Prostate gland (tissue), 2 donors: ENCODE data around the gene MLN. TPM values are rescaled to one million over a fixed set of nuclear protein-coding genes. Genes with fewer than 3 reads are reported as not detected.

Experiments
- DNase-seq: peaks from one replicate; pipeline ENCODE4 v3.0.0-alpha.2; 2019; ENCODE audit warnings: low spot score
- H3K27ac ChIP-seq, 2 donors: fragments of 200-600 bp; sonication (generic); 2 replicates each; pipeline ENCODE4 v1.5.1; 2017 to 2019
- H3K27me3 ChIP-seq: fragments of 200-600 bp; sonication (generic); replicated peaks from 2 replicates; pipeline ENCODE4 v1.5.1; 2019; ENCODE audit not compliant: insufficient read depth
- H3K36me3 ChIP-seq, 2 donors: fragments of 200-600 bp; sonication (generic); 1 replicate in 1 of 2; 2 replicates in 1 of 2; pipeline versions ENCODE4 v1.5.1 to v1.8.1; 2017 to 2019
- H3K4me1 ChIP-seq: fragments of 200-600 bp; sonication (generic); replicated peaks from 2 replicates; pipeline ENCODE4 v1.5.1; 2019
- H3K4me3 ChIP-seq, 2 donors: fragments of 200-600 bp; sonication (generic); 2 replicates each; pipeline ENCODE4 v1.5.1; 2017 to 2019
- H3K9me3 ChIP-seq: fragments of 200-600 bp; sonication (generic); 2 replicates; pipeline ENCODE4 v1.5.1; 2017
- POLR2A ChIP-seq: fragments of 450-650 bp; IDR thresholded peaks from one replicate; pipeline ENCODE4 v1.6.1; 2016; ENCODE audit warnings: antibody characterized with exemption, mild to moderate bottlenecking
- POLR2AphosphoS5 ChIP-seq: sonication (generic); formaldehyde crosslinking; IDR thresholded peaks from one replicate; pipeline ENCODE4 v1.6.1; 2017; ENCODE audit warnings: antibody characterized with exemption
- WGBS: methylation state at CpG from one replicate; pipeline ENCODE4 v1.1.5; 2018; 5-methylcytosine and 5-hydroxymethylcytosine counted together
- intact Hi-C: fragments of 100-400 bp; cut with DNase I; formaldehyde crosslinking; loops from one replicate; pipeline ENCODE4 v1.14.2; 2022
- total RNA-seq, 2 donors: library from RNA; depleted of rRNA; stranded (reverse); fragments of >200 nt; gene quantifications; one replicate each; pipeline ENCODE4 v1.1.0, GENCODE V29; 2016
- TF ChIP-seq, protein P1 (sequence below), 4 experiments: fragments of 200-600 bp in 2 of 4; fragments of 450-650 bp in 2 of 4; sonication (generic) in 2 of 4; IDR thresholded peaks; 1 replicate in 3 of 4; 2 replicates in 1 of 4; pipeline ENCODE4 v1.5.1; 2016 to 2019; ENCODE audit warnings: antibody characterized with exemption in 4 of 4, mild to moderate bottlenecking in 2 of 4, moderate library complexity in 2 of 4

Gene MLN
- total RNA-seq, 2 donors from 2014 or later, result not detected

DNA sequence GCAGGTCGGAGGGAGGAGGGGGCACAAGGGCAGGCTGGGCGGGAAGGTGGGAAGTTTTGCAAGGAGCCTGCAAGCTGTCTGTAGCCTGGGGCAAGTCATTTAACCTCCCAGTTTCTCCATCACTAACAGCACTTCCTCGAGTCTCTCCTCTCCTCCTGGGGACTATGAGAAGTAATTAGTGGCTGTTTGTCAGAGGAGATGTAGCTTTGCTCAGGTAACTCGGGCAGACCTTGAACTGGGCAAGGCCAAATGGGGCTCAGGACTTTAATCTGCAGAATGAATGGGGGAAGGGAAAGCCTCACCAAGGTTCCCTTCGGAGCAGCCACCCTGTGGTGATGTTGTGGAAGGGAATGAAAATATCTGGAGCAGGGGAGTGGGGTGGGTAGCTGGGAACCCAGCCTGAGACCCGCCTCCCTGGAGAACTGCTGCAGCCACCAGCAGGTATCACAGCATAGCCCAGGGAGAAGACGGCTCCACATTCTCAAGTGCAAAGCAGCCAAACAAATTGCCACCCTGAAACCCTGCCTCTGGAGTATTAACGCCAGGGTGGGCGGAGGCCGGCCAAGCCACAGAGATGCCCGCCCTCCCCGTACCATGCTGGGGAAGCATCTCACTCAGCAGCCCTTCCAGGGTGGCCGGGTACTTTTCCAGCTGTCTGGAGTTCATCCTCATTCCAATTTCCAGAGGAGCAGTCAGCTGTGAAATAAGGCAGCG, 8.7 kb downstream of the MLN start:
- 41% methylated on average over 14 of the region's 14 CpGs for WGBS
- Histone ChIP-seq H3K4me3 (no peak overlapping the region), H3K4me1 (peaks cover 10% of the 10 kb centered on the region), H3K9me3 (no peaks in the 10 kb centered on the region), H3K27ac (no peak overlapping the region), H3K36me3 (no peaks in the 10 kb centered on the region), H3K27me3 (no peaks in the 10 kb centered on the region)
- TF ChIP-seq POLR2A (no peak), POLR2AphosphoS5 (no peak)
- TF ChIP-seq, protein P1, sequence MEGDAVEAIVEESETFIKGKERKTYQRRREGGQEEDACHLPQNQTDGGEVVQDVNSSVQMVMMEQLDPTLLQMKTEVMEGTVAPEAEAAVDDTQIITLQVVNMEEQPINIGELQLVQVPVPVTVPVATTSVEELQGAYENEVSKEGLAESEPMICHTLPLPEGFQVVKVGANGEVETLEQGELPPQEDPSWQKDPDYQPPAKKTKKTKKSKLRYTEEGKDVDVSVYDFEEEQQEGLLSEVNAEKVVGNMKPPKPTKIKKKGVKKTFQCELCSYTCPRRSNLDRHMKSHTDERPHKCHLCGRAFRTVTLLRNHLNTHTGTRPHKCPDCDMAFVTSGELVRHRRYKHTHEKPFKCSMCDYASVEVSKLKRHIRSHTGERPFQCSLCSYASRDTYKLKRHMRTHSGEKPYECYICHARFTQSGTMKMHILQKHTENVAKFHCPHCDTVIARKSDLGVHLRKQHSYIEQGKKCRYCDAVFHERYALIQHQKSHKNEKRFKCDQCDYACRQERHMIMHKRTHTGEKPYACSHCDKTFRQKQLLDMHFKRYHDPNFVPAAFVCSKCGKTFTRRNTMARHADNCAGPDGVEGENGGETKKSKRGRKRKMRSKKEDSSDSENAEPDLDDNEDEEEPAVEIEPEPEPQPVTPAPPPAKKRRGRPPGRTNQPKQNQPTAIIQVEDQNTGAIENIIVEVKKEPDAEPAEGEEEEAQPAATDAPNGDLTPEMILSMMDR (IDR thresholded peaks at IDR 0.05), result no peak
- intact Hi-C loops, result no loop called here
- DNase-seq, result no peak

DNA sequence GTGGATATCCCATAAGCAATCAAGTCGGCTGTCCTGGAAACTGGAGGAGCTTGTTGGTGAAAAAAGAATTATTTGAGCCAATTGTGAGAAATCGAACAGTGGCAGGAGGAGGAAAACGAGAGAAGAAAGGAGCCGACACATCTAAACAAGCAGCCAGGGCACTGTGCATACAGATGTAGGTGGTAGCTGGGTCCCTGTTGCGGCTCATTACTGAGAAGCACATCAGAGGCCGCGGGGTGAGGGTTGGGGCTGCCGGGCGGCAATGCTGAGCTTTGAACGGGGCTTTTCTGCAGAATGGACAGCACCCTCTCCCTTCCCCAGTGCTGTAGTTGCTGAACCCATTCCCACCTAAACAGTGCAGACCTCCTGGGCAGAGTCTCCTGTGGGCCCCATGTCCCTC, 10.8 kb downstream of the MLN start:
- no peak overlapping the region for H3K4me3 ChIP-seq
- intact Hi-C loops, result no loop called here
- H3K27me3 ChIP-seq, result no peaks in the 10 kb centered on the region
- WGBS, result 52% methylated on average over 10 of the region's 10 CpGs
- no peaks in the 10 kb centered on the region for H3K4me1 ChIP-seq
- no peak for DNase-seq
- H3K27ac ChIP-seq, result no peak overlapping the region
- no peaks in the 10 kb centered on the region for H3K9me3 ChIP-seq
- TF ChIP-seq, protein P1 (IDR thresholded peaks at IDR 0.05), result no peak
- no peak for TF ChIP-seq POLR2AphosphoS5
- no peak for TF ChIP-seq POLR2A
- H3K36me3 ChIP-seq, result no peaks in the 10 kb centered on the region

DNA sequence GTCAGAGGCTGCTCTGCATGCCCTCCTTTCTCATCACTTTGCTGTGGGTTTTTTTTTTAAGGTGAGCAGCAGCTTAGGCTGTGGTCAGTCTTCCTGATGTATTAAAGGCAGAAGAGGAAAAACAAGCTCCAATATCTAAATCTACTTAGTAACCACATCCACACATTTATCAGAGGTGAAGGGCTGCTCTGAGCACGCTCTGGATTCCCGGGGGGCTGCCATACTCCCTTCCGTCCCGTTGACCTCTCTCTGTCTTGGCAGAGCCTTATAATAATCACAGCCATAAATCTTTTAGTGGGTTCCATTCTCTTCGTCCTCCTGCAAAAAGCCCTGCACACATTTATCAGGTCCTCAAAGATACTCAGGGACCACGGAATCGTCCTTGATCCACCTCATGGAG, 12.2 kb downstream of the MLN start:
- Histone ChIP-seq H3K9me3 (no peaks in the 10 kb centered on the region), H3K4me3 (no peak overlapping the region), H3K36me3 (no peaks in the 10 kb centered on the region), H3K27ac (no peak overlapping the region), H3K4me1 (peaks cover 8% of the 10 kb centered on the region), H3K27me3 (no peaks in the 10 kb centered on the region)
- intact Hi-C loops, result no loop called here
- no peak for TF ChIP-seq POLR2AphosphoS5
- TF ChIP-seq, protein P1 (IDR thresholded peaks at IDR 0.05), result no peak
- TF ChIP-seq POLR2A, result no peak
- no peak for DNase-seq
- 64% methylated on average over 7 of the region's 7 CpGs for WGBS

DNA sequence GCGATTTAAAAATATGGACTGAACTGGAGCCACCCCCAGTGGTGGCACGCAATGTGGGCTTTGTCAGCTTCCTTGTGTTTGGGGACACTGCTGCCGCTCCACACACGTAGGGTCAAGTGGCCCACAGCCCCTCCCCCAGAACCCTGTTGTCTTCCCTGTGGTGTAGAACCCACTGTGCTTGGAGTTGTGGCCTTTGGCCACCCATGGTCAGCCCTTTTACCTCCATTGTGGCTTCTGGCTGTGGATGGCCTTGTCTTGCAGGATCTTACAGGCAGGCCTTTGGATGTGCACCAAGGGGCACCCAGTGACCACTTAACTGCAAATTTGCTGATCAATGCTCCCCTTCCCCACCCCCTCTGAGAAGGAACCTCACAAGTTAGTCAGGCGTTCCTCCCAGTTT, 12.9 kb downstream of the MLN start:
- WGBS, result 94% methylated on average over 5 of the region's 5 CpGs
- no peak overlapping the region for H3K27ac ChIP-seq
- no peak for DNase-seq
- intact Hi-C loops, result no loop called here
- H3K36me3 ChIP-seq, result no peaks in the 10 kb centered on the region
- H3K4me1 ChIP-seq, result peaks cover 12% of the 10 kb centered on the region
- H3K27me3 ChIP-seq, result no peaks in the 10 kb centered on the region
- H3K4me3 ChIP-seq, result no peak overlapping the region
- no peak for TF ChIP-seq POLR2AphosphoS5
- TF ChIP-seq POLR2A, result no peak
- TF ChIP-seq, protein P1 (IDR thresholded peaks at IDR 0.05), result no peak
- no peaks in the 10 kb centered on the region for H3K9me3 ChIP-seq

DNA sequence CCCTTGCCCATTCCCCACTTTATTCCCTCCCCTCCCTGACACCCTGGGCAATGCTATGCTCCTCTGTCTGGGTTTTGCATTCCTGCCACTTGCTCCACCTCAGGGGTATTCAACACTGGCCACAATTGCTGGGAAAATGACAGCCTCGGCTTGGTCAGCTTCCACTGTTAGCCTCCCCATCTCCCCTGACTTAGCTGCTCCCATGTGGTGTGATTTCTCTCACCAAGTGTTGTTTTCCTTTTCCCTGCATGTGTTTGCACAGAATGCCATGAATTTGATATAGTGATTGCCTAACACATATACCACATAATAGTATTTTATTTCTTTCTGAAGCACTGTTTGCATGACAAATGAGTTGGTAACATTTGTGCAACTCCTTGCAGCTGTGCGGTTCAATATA, 13.4 kb downstream of the MLN start:
- peaks cover 12% of the 10 kb centered on the region for H3K4me1 ChIP-seq
- 75% methylated on average over 2 of the region's 2 CpGs for WGBS
- intact Hi-C loops, result no loop called here
- no peaks in the 10 kb centered on the region for H3K9me3 ChIP-seq
- no peak for DNase-seq
- no peaks in the 10 kb centered on the region for H3K36me3 ChIP-seq
- no peaks in the 10 kb centered on the region for H3K27me3 ChIP-seq
- TF ChIP-seq, protein P1 (IDR thresholded peaks at IDR 0.05), result no peak
- no peak for TF ChIP-seq POLR2AphosphoS5
- TF ChIP-seq POLR2A, result no peak
- H3K4me3 ChIP-seq, result no peak overlapping the region
- H3K27ac ChIP-seq, result no peak overlapping the region
